SJCRH30 (cell line): Measurements from ENCODE around the gene SAXO1. TPM values are rescaled to one million over a fixed set of nuclear protein-coding genes. Genes with fewer than 3 reads are reported as not detected.
"Not testable (repeated sequence)": the region's sequence is repeated elsewhere in the genome, so short reads cannot be mapped to it uniquely, and the experiment has no call there.

Experiments
- DNase-seq, 2 experiments: peaks; one replicate each; pipeline ENCODE4 v3.0.0-alpha.2; 2015 to 2020
- H3K27ac ChIP-seq: fragments of 250-450 bp; sonication (Bioruptor Pico); 2 replicates; pipeline ENCODE4 v1.5.1; 2020; ENCODE audit warnings: mild to moderate bottlenecking, moderate library complexity
- H3K27me3 ChIP-seq: fragments of 250-450 bp; sonication (Bioruptor Pico); 2 replicates; pipeline ENCODE4 v1.5.1; 2020; ENCODE audit warnings: mild to moderate bottlenecking, moderate library complexity
- H3K36me3 ChIP-seq: fragments of 250-450 bp; sonication (Bioruptor Pico); 2 replicates; pipeline ENCODE4 v1.5.1; 2020; ENCODE audit warnings: mild to moderate bottlenecking, moderate library complexity
- H3K4me1 ChIP-seq: fragments of 250-450 bp; sonication (Bioruptor Pico); 2 replicates; pipeline ENCODE4 v1.5.1; 2020; ENCODE audit warnings: mild to moderate bottlenecking, moderate library complexity
- H3K4me3 ChIP-seq: fragments of 250-450 bp; sonication (Bioruptor Pico); 2 replicates; pipeline ENCODE4 v1.5.1; 2020; ENCODE audit warnings: mild to moderate bottlenecking, moderate library complexity
- H3K9me3 ChIP-seq: fragments of 250-450 bp; sonication (Bioruptor Pico); replicated peaks from 2 replicates; pipeline ENCODE4 v1.5.1; 2020; ENCODE audit warnings: mild to moderate bottlenecking, moderate library complexity
- total RNA-seq: library from RNA; depleted of rRNA; stranded (reverse); fragments of >200 nt; shearing (Covaris generic); gene quantifications from 2 replicates; pipeline ENCODE4 v1.2.3, GENCODE V29; 2014

Gene SAXO1
- total RNA-seq, 1 experiment from 2014 or later, result not detected

- no peak for DNase-seq
- no peaks in the 10 kb centered on the region for H3K9me3 ChIP-seq
- H3K4me3 ChIP-seq, result no peak overlapping the region
- no peaks in the 10 kb centered on the region for H3K4me1 ChIP-seq
- H3K27me3 ChIP-seq, result no peaks in the 10 kb centered on the region
- no peak overlapping the region for H3K27ac ChIP-seq
- H3K36me3 ChIP-seq, result no peaks in the 10 kb centered on the region
These were observed 9.9 kb downstream of the SAXO1 start for GRCh38 chr9:19023078-19023477.

- Histone ChIP-seq H3K4me3 (no peak overlapping the region), H3K36me3 (no peaks in the 10 kb centered on the region), H3K27me3 (no peaks in the 10 kb centered on the region), H3K9me3 (no peaks in the 10 kb centered on the region), H3K27ac (no peak overlapping the region), H3K4me1 (no peaks in the 10 kb centered on the region)
- no peak for DNase-seq
These were observed 10.8 kb downstream of the SAXO1 start for GRCh38 chr9:19022206-19022605.

GRCh38 chr9:19021649-19022048, 11.4 kb downstream of the SAXO1 start:
- DNase-seq, H3K9me3 ChIP-seq, H3K36me3 ChIP-seq, H3K27me3 ChIP-seq, H3K27ac ChIP-seq, H3K4me1 ChIP-seq, H3K4me3 ChIP-seq: not testable (repeated sequence)

GRCh38 chr9:19020886-19021455, 12.0 kb downstream of the SAXO1 start:
- Histone ChIP-seq H3K27ac (no peak overlapping the region), H3K27me3 (no peaks in the 10 kb centered on the region), H3K36me3 (no peaks in the 10 kb centered on the region), H3K9me3 (no peaks in the 10 kb centered on the region), H3K4me3 (no peak overlapping the region), H3K4me1 (no peaks in the 10 kb centered on the region)
- peak in 1 of 2 experiments; percentile 8 for DNase-seq

GRCh38 chr9:19018201-19018600, 14.8 kb downstream of the SAXO1 start:
- Histone ChIP-seq H3K27ac (no peak overlapping the region), H3K4me3 (no peak overlapping the region), H3K9me3 (no peaks in the 10 kb centered on the region), H3K27me3 (no peaks in the 10 kb centered on the region), H3K36me3 (no peaks in the 10 kb centered on the region), H3K4me1 (no peaks in the 10 kb centered on the region)
- DNase-seq, result no peak

- no peak overlapping the region for H3K4me3 ChIP-seq
- H3K9me3 ChIP-seq, result no peaks in the 10 kb centered on the region
- H3K27ac ChIP-seq, result no peak overlapping the region
- no peaks in the 10 kb centered on the region for H3K36me3 ChIP-seq
- H3K27me3 ChIP-seq, result no peaks in the 10 kb centered on the region
- DNase-seq, result no peak
- H3K4me1 ChIP-seq, result no peaks in the 10 kb centered on the region
These were observed 23.5 kb downstream of the SAXO1 start for GRCh38 chr9:19009391-19009965.

- Histone ChIP-seq H3K4me1 (no peaks in the 10 kb centered on the region), H3K9me3 (no peaks in the 10 kb centered on the region)
These were observed 32.9 kb downstream of the SAXO1 start for GRCh38 chr9:19000133-19000532.

GRCh38 chr9:18999173-18999785, 33.7 kb downstream of the SAXO1 start:
- Histone ChIP-seq H3K27me3 (no peaks in the 10 kb centered on the region), H3K27ac (no peak overlapping the region), H3K4me3 (no peak overlapping the region), H3K4me1 (peaks cover 5% of the 10 kb centered on the region; the same call in 1 of the 2 replicates), H3K36me3 (no peaks in the 10 kb centered on the region), H3K9me3 (no peaks in the 10 kb centered on the region)
- no peak for DNase-seq

More at GRCh38 chr9:19000133-19000532, 32.9 kb downstream of the SAXO1 start:
- no peak for DNase-seq
- Histone ChIP-seq H3K4me3 (no peak overlapping the region), H3K27ac (no peak overlapping the region), H3K27me3 (no peaks in the 10 kb centered on the region), H3K36me3 (no peaks in the 10 kb centered on the region)

- H3K9me3 ChIP-seq, result no peaks in the 10 kb centered on the region
- no peaks in the 10 kb centered on the region for H3K36me3 ChIP-seq
- H3K27ac ChIP-seq, result no peak overlapping the region
- no peak for DNase-seq
- no peaks in the 10 kb centered on the region for H3K27me3 ChIP-seq
- H3K4me3 ChIP-seq, result no peak overlapping the region
- H3K4me1 ChIP-seq, result peaks cover 5% of the 10 kb centered on the region
These were observed 35.9 kb downstream of the SAXO1 start for GRCh38 chr9:18997151-18997550.

GRCh38 chr9:18996211-18996610, 36.8 kb downstream of the SAXO1 start:
- no peaks in the 10 kb centered on the region for H3K36me3 ChIP-seq
- H3K4me3 ChIP-seq, result no peak overlapping the region
- no peaks in the 10 kb centered on the region for H3K27me3 ChIP-seq
- no peaks in the 10 kb centered on the region for H3K9me3 ChIP-seq
- no peak overlapping the region for H3K27ac ChIP-seq
- H3K4me1 ChIP-seq, result peaks cover 5% of the 10 kb centered on the region
- DNase-seq, result no peak

GRCh38 chr9:18994263-18994916, 38.6 kb downstream of the SAXO1 start:
- H3K4me3 ChIP-seq, result peak overlapping the region; percentile 24

GRCh38 chr9:18991197-18991596, 41.8 kb downstream of the SAXO1 start:
- not testable (repeated sequence) for H3K9me3 ChIP-seq, H3K36me3 ChIP-seq, H3K27ac ChIP-seq, DNase-seq, H3K4me3 ChIP-seq, H3K4me1 ChIP-seq, H3K27me3 ChIP-seq

More at GRCh38 chr9:18994263-18994916, 38.6 kb downstream of the SAXO1 start:
- Histone ChIP-seq H3K36me3 (no peaks in the 10 kb centered on the region), H3K4me1 (peaks cover 5% of the 10 kb centered on the region), H3K9me3 (no peaks in the 10 kb centered on the region), H3K27me3 (no peaks in the 10 kb centered on the region), H3K27ac (no peak overlapping the region)
- peak; percentile 30 to 52 for DNase-seq

- Histone ChIP-seq H3K9me3 (no peaks in the 10 kb centered on the region), H3K36me3 (no peaks in the 10 kb centered on the region), H3K27me3 (no peaks in the 10 kb centered on the region), H3K4me1 (peaks cover 5% of the 10 kb centered on the region), H3K4me3 (no peak overlapping the region), H3K27ac (no peak overlapping the region)
- DNase-seq, result no peak
These were observed 42.5 kb downstream of the SAXO1 start for GRCh38 chr9:18990494-18990893.

GRCh38 chr9:18989865-18990264, 43.1 kb downstream of the SAXO1 start:
- Histone ChIP-seq H3K4me1 (peaks cover 4% of the 10 kb centered on the region), H3K27ac (no peak overlapping the region), H3K36me3 (no peaks in the 10 kb centered on the region), H3K4me3 (no peak overlapping the region), H3K9me3 (no peaks in the 10 kb centered on the region), H3K27me3 (no peaks in the 10 kb centered on the region)
- DNase-seq, result no peak

GRCh38 chr9:18989097-18989496, 43.9 kb downstream of the SAXO1 start:
- no peak overlapping the region for H3K4me3 ChIP-seq
- DNase-seq, result no peak
- H3K27me3 ChIP-seq, result no peaks in the 10 kb centered on the region
- no peaks in the 10 kb centered on the region for H3K36me3 ChIP-seq
- H3K27ac ChIP-seq, result no peak overlapping the region
- H3K9me3 ChIP-seq, result no peaks in the 10 kb centered on the region
- H3K4me1 ChIP-seq, result no peaks in the 10 kb centered on the region; the same call in 1 of the 2 replicates
